BE2C (cell line): Measurements from ENCODE around the gene ARHGAP44.

Source experiments
- DNase-seq: peaks from one replicate; pipeline ENCODE4 v3.0.0-alpha.2; 2020
- H3K27me3 ChIP-seq: fragments of 250-450 bp; sonication (Bioruptor Pico); 2 replicates; pipeline ENCODE4 v1.5.1; 2020; ENCODE audit warnings: mild to moderate bottlenecking
- H3K36me3 ChIP-seq: fragments of 250-450 bp; sonication (Bioruptor Pico); 2 replicates; pipeline ENCODE4 v1.5.1; 2020; ENCODE audit warnings: mild to moderate bottlenecking
- H3K4me1 ChIP-seq: fragments of 250-450 bp; sonication (Bioruptor Pico); 2 replicates; pipeline ENCODE4 v1.5.1; 2020
- H3K4me3 ChIP-seq: 2 replicates; pipeline ENCODE4 v1.5.1; 2011; ENCODE audit warnings: low read depth, low read length
- H3K9me3 ChIP-seq: fragments of 250-450 bp; sonication (Bioruptor Pico); 2 replicates; pipeline ENCODE4 v1.5.1; 2020
- CTCF ChIP-seq: IDR thresholded peaks from 2 replicates; pipeline ENCODE4 v1.5.1; 2012; ENCODE audit warnings: mild to moderate bottlenecking, low read depth, low read length

The ARHGAP44 gene

GRCh38 chr17:12909511-12909910, 120.2 kb downstream of the ARHGAP44 start:
- Histone ChIP-seq H3K36me3 (no peaks in the 10 kb centered on the region), H3K4me1 (no peaks in the 10 kb centered on the region), H3K9me3 (no peaks in the 10 kb centered on the region), H3K27me3 (no peaks in the 10 kb centered on the region), H3K4me3 (no peak overlapping the region)
- DNase-seq: no peak
- TF ChIP-seq CTCF: no peak

DNA sequence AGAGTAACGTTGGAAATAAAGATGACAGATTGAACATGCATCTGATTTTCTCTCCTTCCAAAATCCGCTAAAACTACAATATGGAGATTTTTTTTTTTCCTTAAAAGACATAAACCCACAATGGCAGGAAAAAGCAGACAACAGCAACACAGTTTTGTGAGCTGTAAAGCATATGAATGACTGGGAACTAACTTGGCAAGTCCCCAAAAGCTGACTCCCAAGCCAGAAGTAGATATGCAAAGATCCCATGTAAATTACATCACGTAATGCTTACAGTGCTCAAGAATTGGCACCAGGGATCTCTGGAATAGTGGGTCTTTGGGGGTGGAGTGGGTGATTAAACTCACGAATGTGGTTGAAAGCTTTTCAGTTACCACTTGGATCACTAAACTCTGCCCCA, 121.9 kb downstream of the ARHGAP44 start:
- no peaks in the 10 kb centered on the region for H3K36me3 ChIP-seq
- H3K9me3 ChIP-seq: no peaks in the 10 kb centered on the region
- H3K4me3 ChIP-seq: no peak overlapping the region
- no peaks in the 10 kb centered on the region for H3K27me3 ChIP-seq
- H3K4me1 ChIP-seq: no peaks in the 10 kb centered on the region
- DNase-seq: no peak
- no peak for TF ChIP-seq CTCF

DNA sequence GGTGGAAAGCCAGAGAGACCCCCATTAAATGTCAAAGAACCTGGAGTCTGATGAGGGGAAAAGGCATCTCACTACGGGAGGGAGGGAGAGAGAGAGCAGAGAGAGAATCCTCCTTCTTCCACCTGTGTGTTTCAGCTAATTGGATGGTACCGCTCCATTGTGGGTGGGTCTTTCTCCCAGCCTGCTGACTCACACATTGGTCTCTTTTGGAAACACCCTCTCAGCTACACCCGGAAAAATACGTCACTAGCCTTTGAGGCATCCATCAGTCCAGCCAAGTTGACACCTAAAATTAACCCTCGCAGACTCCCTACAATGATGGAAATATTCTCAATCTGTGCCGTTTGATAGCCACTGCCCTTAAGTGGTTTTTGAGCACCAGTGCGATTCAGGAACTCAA, 128.1 kb downstream of the ARHGAP44 start:
- H3K4me1 ChIP-seq: no peaks in the 10 kb centered on the region
- H3K9me3 ChIP-seq: no peaks in the 10 kb centered on the region
- no peak overlapping the region for H3K4me3 ChIP-seq
- H3K27me3 ChIP-seq: no peaks in the 10 kb centered on the region
- H3K36me3 ChIP-seq: no peaks in the 10 kb centered on the region
- no peak for DNase-seq
- no peak for TF ChIP-seq CTCF

DNA sequence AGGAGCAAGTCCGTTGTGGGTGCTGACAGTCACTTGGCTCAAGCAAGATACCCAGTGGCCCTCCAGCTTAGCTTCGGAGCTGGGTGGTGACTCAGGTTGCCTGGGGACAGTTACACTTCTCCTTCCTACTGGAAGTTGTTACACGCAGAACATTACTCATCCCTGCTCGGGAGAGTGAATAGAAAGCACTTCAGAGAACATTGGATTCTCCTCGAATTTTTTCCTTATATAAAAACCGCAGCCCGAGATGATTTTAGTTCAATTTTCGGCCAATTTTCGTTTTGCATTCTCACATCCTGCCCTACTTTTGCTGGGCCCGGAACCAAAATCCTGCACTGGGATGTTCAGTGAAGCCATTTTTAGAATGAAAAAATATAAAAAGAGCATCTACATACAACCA, 128.8 kb downstream of the ARHGAP44 start:
- Histone ChIP-seq H3K36me3 (no peaks in the 10 kb centered on the region), H3K4me3 (no peak overlapping the region), H3K4me1 (no peaks in the 10 kb centered on the region), H3K27me3 (no peaks in the 10 kb centered on the region), H3K9me3 (no peaks in the 10 kb centered on the region)
- no peak for DNase-seq
- no peak for TF ChIP-seq CTCF

DNA sequence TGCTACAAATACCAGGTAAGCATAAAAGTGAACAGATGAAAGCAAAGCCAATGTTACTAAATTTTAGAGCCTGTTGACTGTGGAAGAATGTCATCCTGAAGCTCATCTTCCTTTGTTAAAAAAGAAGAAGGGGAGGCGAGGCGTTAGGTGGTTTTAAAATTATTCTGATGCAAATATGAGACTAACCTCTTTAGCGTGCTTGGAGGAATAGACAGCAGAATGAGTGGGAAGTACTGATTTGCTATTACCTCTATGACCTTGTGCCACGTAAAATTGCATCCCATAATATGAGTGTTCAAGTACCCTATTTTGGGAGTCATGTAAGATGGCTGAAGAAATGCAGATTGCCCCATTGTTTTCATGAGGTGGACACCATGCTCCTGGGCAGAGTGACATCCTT, 132.8 kb downstream of the ARHGAP44 start:
- no peak for DNase-seq
- no peak for TF ChIP-seq CTCF
- Histone ChIP-seq H3K9me3 (no peaks in the 10 kb centered on the region), H3K36me3 (no peaks in the 10 kb centered on the region), H3K4me1 (no peaks in the 10 kb centered on the region), H3K27me3 (no peaks in the 10 kb centered on the region), H3K4me3 (no peak overlapping the region)

DNA sequence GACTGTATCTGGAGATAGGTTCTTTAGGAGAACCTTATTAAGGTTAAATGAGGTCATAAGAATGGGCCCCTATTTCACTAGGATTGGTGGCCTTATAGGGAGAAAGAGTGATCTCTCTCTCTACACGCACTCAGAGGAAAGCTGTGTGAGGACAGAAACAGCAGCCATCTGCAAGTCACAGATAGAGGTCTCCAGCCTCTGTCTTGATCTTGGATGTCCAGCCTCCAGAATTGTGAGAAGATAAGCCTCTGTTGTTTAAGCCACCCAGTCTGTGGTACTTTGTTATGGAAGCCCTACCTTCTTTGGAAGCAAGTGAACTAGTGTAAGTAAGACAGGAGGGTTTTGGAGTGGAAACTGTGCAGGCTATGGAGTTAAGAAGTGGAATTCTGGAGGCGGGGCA, 135.3 kb downstream of the ARHGAP44 start:
- DNase-seq: no peak
- Histone ChIP-seq H3K4me1 (no peaks in the 10 kb centered on the region), H3K4me3 (no peak overlapping the region), H3K27me3 (no peaks in the 10 kb centered on the region), H3K9me3 (no peaks in the 10 kb centered on the region), H3K36me3 (no peaks in the 10 kb centered on the region)
- TF ChIP-seq CTCF: no peak
